WI38 (cell line): ENCODE measurements around the gene SLC25A18.

ENCODE experiments used
- H3K4me3 ChIP-seq: 2 replicates; pipeline ENCODE4 v1.5.1; 2011; ENCODE audit warnings: low read depth, mild to moderate bottlenecking, control low read depth, low read length
- TF ChIP-seq, protein P1 (sequence below): IDR thresholded peaks from 2 replicates; pipeline ENCODE4 v1.5.1; 2012; ENCODE audit warnings: low read depth, mild to moderate bottlenecking, control low read depth, low read length

Gene SLC25A18

DNA sequence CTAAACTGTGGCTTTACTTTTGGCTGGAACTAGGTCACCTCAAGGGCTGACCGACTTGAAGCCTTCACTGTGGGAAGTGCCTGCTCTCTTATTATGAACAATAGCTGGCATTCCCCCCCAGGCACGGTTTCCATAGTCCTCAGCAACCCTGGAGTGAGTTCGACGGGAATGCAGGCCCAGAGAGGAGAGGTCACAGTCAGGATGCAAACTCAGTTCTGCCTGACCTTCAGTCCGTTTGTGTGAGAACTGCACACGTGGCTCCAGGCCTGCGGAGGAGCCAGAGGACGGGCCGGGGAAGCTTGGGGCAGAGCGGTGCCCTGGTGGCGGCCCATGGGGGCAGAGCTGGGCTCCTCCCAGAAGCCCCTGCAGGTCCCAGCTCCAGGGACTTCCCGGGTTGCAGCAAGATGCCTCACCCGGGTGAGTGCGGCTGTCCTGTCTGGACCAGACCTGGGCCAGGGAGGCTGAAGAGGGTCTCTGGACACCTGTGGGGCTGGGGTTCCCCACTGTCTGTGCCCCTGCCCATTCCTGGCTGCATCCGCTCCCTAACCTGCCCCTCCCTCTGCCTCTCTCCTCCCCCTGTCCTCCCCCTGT lies 17.2 kb downstream of the SLC25A18 start:
- TF ChIP-seq, protein P1, sequence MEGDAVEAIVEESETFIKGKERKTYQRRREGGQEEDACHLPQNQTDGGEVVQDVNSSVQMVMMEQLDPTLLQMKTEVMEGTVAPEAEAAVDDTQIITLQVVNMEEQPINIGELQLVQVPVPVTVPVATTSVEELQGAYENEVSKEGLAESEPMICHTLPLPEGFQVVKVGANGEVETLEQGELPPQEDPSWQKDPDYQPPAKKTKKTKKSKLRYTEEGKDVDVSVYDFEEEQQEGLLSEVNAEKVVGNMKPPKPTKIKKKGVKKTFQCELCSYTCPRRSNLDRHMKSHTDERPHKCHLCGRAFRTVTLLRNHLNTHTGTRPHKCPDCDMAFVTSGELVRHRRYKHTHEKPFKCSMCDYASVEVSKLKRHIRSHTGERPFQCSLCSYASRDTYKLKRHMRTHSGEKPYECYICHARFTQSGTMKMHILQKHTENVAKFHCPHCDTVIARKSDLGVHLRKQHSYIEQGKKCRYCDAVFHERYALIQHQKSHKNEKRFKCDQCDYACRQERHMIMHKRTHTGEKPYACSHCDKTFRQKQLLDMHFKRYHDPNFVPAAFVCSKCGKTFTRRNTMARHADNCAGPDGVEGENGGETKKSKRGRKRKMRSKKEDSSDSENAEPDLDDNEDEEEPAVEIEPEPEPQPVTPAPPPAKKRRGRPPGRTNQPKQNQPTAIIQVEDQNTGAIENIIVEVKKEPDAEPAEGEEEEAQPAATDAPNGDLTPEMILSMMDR: no peak
- H3K4me3 ChIP-seq: no peak overlapping the region

GRCh38 chr22:17581056-17581455 lies 17.8 kb downstream of the SLC25A18 start:
- no peak overlapping the region for H3K4me3 ChIP-seq
- TF ChIP-seq, protein P1: no peak

DNA sequence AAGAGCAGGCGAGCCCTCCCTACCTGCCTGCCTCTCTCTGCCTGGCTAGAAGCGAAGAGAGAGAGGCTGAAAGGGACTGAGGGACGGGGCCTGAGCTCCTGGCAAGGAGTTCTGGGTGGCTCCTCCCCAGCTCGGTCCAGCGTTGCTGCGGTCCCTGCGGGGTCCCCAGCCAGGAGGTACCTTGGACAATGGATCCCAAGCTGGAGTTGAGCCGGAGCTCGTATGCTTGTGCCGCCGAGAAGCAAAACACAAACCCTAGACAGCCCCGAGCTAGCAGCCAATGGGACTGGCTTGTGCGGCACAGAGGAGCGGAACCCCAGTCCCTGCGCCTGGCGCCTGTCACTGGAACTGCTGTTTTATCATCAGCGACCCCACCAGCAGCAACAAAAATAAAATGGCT lies 18.3 kb downstream of the SLC25A18 start:
- TF ChIP-seq, protein P1: no peak

GRCh38 chr22:17583151-17583550 lies 19.9 kb downstream of the SLC25A18 start:
- TF ChIP-seq, protein P1: no peak
- no peak overlapping the region for H3K4me3 ChIP-seq

More for the DNA sequence above, 18.3 kb downstream of the SLC25A18 start:
- H3K4me3 ChIP-seq: no peak overlapping the region

- H3K4me3 ChIP-seq: no peak overlapping the region
- TF ChIP-seq, protein P1: no peak
Observed at GRCh38 chr22:17586831-17587440, 23.6 kb downstream of the SLC25A18 start.

- TF ChIP-seq, protein P1: no peak
- H3K4me3 ChIP-seq: no peak overlapping the region
Observed at GRCh38 chr22:17587629-17588028, 24.3 kb downstream of the SLC25A18 start.

DNA sequence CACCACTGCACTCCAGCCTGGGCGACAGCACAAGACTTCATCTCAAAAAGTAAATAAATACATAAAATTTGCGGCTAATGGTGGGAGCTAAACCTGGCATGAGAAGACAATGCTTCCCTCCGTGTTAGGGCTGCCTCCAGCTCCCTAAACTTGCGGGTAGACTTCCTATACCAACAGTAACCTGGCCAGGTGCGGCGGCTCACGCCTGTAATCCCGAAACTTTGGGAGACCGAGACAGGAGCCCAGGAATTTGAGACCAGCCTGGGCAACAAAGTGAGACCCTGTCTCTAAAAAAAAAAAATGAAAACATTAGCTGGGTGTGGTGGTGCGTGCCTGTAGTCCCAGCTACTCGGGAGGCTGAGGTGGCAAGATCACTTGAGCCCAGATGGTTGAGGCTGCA lies 25.3 kb downstream of the SLC25A18 start:
- H3K4me3 ChIP-seq: no peak overlapping the region
- TF ChIP-seq, protein P1: no peak
